Medulla oblongata (tissue), 1 donor: ENCODE measurements around the gene OSBPL10.

ENCODE experiments used
- DNase-seq: peaks from one replicate; pipeline ENCODE4 v3.0.0-alpha.2; 2015; ENCODE audit errors: extremely low spot score

OSBPL10 gene

GRCh38 chr3:31851278-31851677, 129.8 kb downstream of the OSBPL10 start:
- no peak for DNase-seq

- DNase-seq, result no peak
Measured at GRCh38 chr3:31848911-31849310, 132.2 kb downstream of the OSBPL10 start.

- DNase-seq, result no peak
Measured at GRCh38 chr3:31848163-31848818, 132.8 kb downstream of the OSBPL10 start.

GRCh38 chr3:31847760-31848159, 133.3 kb downstream of the OSBPL10 start:
- no peak for DNase-seq

- DNase-seq, result no peak
Measured at GRCh38 chr3:31841515-31841914, 139.5 kb downstream of the OSBPL10 start.

- DNase-seq, result no peak
Measured at GRCh38 chr3:31840252-31840651, 140.8 kb downstream of the OSBPL10 start.

- no peak for DNase-seq
Measured at GRCh38 chr3:31839144-31839917, 141.7 kb downstream of the OSBPL10 start.

- DNase-seq, result no peak
Measured at GRCh38 chr3:31836131-31837075, 144.7 kb downstream of the OSBPL10 start.

GRCh38 chr3:31833391-31834190, 147.5 kb downstream of the OSBPL10 start:
- no peak for DNase-seq

GRCh38 chr3:31832551-31832950, 148.5 kb downstream of the OSBPL10 start:
- DNase-seq, result no peak

- DNase-seq, result no peak
Measured at GRCh38 chr3:31831591-31831990, 149.5 kb downstream of the OSBPL10 start.

- no peak for DNase-seq
Measured at GRCh38 chr3:31829826-31830426, 151.1 kb downstream of the OSBPL10 start.

- no peak for DNase-seq
Measured at GRCh38 chr3:31829010-31829409, 152.1 kb downstream of the OSBPL10 start.

GRCh38 chr3:31828007-31828406, 153.1 kb downstream of the OSBPL10 start:
- DNase-seq, result no peak

GRCh38 chr3:31823184-31823583, 157.9 kb downstream of the OSBPL10 start:
- DNase-seq, result no peak

GRCh38 chr3:31821118-31821517, 159.9 kb downstream of the OSBPL10 start:
- DNase-seq, result no peak

GRCh38 chr3:31819441-31819840, 161.6 kb downstream of the OSBPL10 start:
- no peak for DNase-seq

- DNase-seq, result no peak
Measured at GRCh38 chr3:31817411-31817966, 163.6 kb downstream of the OSBPL10 start.

- DNase-seq, result no peak
Measured at GRCh38 chr3:31815631-31816440, 165.2 kb downstream of the OSBPL10 start.

- DNase-seq, result no peak
Measured at GRCh38 chr3:31815006-31815405, 166.1 kb downstream of the OSBPL10 start.
